Activated CD8-positive, alpha-beta memory T cell treated with anti-CD3 and anti-CD28 coated beads, Interleukin-2, amount 50 U/mL, for 24 hours (primary cell): ENCODE results near the gene RSL1D1.
A peak's percentile ranks its signal among the peaks of the same experiment; 100 is the strongest.
"Not testable (repeated sequence)": the region's sequence is repeated elsewhere in the genome, so short reads cannot be mapped to it uniquely, and the experiment has no call there.

Experiments used
- DNase-seq: peaks from one replicate; pipeline ENCODE4 v3.0.0-alpha.2; 2020; ENCODE audit errors: extremely low read depth

The RSL1D1 gene

DNA sequence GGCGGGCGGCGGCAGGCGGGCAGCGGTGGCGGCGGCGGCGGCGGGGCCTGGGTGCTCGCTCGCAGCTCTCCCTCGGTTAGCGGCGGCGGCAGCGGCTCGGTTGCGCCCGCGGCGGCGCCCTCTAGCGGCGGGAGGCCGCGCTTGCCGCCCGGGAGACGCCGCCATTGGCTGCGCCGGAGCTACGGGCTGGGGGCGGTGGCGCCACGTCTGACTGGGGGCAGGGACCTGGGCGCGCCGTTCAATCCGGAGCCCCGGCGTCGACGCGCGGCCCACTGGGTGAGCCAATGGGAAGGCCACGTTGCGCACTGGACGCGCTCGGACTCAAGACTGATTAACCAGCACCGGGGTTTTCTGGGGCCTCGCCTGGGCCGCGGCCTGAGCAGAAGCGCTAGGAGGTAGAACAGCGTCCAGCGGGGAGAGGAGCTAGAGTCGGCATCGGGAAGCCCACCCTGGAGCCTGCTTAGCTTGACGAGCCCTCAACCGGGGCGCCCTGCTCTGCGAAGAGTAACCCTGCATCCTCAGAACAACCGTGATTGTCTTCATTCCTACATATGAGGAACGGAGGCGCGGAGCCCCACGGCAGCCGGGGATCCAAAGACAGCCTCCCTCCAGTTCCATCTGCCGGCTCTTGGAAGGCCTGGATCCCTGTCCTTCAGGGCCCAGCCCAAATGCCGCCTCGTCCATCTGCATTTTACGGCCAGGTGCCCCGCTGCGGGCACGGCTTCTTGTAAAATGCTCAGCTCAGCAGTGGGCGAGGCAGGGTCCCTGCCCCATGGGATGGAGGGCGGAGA, 54.0 kb downstream of the RSL1D1 start, which contains the start of gene ZC3H7A:
ZC3H7A (minus strand) TSS at position 93 of the 791 bp plus-strand sequence. CDS start 14,904 bp downstream, outside the sequence.
- DNase-seq = peak; percentile 74

DNA sequence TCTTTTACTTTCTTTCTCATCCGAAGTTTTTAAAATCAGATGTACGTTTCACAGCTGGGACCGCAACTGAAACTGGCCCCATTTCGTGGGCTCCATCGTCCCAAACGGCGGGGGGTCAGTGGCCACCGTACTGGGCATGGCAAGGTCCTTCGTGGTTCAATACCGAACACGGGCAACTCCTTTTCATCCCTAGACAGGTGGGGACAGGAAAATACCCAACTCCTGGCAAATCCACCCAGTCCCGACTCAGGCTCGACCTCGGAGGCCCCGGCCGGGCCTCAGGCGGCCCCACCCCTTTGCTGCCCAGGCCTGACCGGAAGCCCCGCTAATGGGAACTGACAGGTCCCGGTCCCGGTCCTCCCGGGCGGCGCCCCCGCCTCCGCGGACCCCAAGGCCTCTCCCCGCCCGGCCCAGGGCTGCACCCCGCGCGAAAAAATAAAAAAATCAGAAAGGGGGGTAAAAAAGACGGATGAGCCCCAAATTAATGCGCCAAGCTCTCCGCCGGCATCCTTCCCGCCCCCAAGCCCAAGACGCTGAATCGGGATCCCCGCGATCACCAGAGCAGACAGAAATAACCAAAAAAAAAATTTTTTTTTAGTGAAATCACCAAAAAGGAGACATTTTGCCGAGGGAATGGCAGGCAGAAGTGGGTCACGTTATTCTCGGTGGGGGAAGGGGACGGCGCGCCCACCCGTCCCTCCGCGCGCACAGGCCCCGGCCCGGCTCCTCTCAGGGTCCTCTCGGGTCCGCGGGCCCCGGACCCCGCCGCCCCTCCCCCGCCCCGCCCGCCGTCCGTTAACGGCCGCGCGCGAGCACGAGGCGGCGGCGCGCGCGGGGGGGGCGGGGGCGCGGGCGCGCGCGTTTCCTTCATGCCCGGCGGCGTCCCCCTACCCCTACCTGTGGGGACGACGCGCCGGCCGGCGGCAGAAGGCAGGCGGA, 54.8 kb downstream of the RSL1D1 start:
- DNase-seq = no peak

- no peak for DNase-seq
These were observed 55.5 kb downstream of the RSL1D1 start for GRCh38 chr16:11795887-11796226.

DNA sequence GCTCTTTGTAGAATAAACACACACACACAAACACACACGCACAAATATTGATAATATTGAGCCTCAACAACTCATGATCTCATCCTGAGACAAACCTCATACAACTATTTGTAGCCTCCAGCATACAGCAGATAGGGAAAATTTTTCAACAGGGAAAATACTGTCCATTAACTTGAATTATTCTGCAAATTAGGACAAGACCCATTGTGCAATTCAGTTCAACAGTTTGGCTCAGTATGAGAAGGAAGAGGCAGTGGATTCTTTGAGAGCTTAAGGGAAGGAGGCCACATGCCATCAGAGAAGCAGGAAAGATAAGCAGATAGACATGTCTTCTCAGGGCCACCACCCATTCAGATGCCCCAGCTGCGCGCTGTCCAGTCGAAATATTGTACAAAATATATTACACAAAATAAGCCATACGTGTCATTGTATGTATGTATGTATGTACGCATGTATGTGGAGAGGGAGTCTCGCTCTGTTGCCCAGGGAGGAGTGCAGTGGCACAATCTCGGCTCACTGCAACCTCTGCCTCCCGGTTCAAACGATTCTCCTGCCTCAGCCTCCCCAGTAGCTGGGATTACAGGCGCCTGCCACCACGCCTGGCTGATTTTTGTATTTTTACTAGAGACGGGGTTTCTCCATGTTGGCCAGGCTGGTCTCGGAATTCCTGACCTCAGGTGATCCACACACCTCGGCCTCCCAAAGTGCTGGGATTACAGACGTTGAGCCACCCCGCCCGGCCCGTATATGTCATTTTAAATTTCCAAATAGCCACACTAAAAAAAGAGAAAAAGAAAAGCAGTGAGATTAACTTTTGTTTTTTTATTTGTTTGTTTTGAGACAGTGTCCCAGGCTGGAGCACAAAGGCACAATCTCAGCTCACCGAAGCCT, 56.1 kb downstream of the RSL1D1 start:
- DNase-seq = no peak

GRCh38 chr16:11794447-11794846, 56.9 kb downstream of the RSL1D1 start:
- DNase-seq = no peak

DNA sequence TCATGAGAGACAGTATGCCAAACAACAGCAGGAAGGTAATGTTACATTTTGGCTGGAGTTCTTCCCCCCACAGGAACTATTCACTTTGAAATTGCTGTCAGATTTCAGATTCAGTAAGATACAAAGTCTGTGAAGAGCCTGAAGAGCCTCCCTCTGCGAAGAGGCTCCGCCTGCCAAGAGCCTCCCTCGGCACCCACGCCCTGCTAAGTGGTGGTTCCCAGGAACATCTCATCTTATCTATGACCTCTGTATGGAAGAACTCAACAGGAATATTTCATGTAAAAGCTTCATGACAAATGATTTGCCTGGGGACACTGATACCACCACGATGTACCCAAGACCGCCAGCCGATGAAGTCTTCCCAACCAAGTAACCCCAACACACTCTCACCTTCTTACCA, 57.5 kb downstream of the RSL1D1 start:
- no peak for DNase-seq

- no peak for DNase-seq
These were observed 58.7 kb downstream of the RSL1D1 start for GRCh38 chr16:11792410-11793241.

DNA sequence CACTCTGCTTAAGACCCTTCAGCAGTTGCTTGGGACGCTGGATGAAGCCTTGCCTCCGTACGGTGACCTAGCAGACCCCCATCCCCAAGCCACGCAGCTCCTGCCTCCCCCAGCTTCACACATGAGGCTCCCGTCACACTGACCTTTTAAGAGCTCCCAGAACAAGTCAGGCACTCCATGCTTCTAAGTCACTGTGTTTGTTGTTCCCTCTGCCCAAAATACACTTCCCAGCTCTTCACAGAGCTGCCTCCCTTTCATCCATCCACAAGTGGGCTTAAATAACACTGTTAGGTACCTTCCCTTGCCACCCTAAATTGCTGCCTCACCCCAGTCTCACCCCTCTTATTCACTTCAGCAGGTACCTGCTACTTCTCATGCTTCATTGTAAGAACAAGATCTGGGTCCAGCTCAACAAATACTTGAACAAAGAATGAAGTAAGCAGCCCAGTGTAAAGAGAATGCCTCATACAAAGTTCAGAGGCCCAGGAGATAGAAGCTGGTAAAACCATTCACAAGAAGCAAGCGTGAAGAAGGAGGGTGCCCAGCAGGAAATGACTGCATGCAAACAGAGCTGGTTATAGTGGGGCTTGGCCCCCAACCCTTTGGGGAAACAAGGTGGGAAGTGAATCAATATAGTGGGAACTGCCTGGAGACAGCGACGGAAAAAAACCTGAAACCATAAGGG, 60.1 kb downstream of the RSL1D1 start:
- DNase-seq = no peak

GRCh38 chr16:11788914-11789313, 62.4 kb downstream of the RSL1D1 start:
- DNase-seq = no peak

DNA sequence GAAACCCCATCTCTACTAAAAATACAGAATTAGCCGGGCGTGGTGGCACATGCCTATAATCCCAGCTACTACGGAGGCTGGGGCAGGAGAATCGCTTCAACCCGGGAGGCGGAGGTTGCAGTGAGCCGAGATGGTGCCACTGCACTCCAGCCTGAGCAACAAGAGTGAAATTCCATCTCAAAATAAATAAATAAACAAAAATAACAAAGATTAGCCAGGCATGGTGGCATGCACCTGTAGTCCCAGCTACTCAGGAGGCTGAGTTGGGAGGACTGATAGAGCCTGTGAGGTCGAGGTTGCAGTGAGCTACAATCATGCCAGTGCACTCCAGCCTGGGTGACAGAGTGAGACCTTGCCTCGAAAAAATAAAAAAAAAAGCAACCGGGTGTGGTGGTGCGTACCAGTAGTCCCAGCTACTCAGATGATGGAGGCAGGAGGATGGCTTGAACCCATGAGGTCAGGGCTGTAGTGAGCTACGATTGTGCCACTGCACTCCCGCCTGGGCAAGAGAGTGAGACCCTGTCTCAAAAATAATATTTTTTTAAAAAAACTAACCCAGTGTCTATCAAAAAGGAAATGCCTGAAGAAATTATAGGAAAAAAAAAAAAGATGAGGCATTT, 66.3 kb downstream of the RSL1D1 start:
- not testable (repeated sequence) for DNase-seq

- not testable (repeated sequence) for DNase-seq
These were observed 67.0 kb downstream of the RSL1D1 start for GRCh38 chr16:11784381-11784780.

DNA sequence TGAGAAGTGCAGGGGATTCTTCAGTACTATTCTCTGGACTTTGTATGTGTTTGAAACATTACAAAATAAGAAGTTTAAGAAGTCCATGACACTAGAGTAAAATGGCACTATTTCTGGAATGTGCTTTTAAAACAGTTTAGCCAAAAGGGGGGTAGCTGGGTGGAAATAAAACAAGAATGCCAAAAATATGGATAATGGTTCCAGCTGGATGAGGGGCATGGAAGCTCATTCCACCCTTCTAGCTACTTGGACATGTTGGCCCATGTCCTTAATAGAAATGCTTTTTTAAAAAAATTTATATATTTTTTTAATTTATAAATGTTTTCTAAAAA, 67.3 kb downstream of the RSL1D1 start:
- no peak for DNase-seq
